IPS DF 4.7 (cell line): ENCODE results near the gene RND3.

Experiments used
- DNase-seq: peaks from one replicate; pipeline ENCODE4 v3.0.0-alpha.2; 2013; ENCODE audit warnings: low spot score; ENCODE audit errors: extremely low read depth

Gene RND3, protein sequence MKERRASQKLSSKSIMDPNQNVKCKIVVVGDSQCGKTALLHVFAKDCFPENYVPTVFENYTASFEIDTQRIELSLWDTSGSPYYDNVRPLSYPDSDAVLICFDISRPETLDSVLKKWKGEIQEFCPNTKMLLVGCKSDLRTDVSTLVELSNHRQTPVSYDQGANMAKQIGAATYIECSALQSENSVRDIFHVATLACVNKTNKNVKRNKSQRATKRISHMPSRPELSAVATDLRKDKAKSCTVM

DNA sequence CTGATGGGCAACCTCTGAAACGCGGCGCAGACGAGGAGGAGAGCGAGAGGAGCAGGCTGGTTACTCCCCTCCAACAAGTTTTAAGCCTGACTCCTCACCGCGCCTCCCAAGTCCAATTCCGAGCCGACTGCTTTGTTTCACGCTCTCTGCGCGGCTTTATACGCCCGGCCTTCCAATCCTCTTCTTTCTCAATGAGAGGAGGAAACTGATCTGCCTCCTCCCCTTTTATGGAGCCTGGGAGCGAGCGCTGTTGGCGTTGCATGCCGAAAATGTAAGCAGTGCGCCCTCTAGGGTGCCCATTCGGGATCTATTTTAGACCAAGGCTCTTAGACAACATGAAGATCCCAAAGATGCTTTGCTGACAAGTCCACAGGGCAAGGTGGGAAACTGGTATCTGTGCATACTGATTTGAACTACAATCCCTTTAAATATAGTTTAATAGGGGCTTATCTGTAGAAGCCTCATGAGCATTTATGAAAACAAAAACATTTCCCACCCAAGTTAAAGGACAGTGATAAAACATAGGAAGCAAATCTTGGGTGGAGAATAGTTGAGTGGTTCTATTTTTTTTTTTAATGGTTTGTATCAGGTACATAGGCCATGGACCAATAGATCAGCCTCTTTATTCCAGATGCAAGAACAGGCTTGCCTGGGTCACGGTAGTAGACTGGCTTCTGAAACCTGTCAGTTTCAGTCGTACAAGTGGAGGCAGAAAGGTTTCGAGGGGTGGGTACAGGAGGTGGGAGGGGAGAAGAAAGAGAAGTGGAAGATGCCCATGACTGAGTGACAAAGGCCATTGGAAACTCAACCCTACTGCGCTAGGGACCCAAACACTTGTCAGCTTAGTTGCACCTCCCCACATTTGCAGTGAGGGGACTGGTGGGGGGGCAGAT, at the start of gene RND3:
RND3 (minus strand) TSS at position 131 of the 893 bp plus-strand sequence. CDS start 250 bp downstream, outside the sequence.
- DNase-seq, result peak; percentile 94

DNA sequence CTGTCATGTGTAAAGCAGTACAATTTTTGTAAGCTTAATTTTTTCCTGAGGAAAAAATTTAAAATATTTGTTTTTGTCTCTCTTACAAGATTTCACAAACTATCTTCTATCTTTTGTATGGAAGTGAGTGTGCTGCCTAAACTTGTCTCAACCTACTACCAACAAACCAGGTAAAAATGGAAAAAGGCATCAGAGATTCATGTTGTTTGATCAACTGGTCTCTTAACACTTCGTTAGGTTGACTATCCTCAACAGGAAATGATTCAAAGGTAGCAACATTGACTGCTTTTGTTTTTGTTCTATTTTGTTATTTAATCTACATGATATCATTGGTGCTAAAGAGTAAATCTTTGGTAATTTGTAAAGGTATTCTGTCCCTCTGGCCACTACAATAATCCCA, 47.7 kb upstream of the RND3 start:
- no peak for DNase-seq

DNA sequence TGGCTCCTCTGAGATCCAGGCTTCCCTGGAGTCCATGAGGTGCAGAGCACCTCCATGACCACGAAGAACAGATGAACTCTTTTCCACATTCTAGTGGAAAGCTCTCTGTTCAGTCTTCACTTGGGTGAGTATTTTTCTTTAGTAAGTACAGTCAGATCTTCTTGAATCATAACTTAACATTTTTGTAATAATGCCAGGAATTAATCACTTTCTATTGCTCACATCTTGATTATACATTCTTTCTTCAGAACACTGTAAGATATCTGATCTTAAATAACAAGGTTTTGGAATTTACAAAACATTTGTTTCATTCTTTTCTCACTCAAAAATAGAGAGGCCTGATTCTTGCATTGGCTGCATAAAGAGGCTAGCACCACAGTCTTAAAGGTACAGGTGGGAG, 45.4 kb upstream of the RND3 start:
- no peak for DNase-seq

DNA sequence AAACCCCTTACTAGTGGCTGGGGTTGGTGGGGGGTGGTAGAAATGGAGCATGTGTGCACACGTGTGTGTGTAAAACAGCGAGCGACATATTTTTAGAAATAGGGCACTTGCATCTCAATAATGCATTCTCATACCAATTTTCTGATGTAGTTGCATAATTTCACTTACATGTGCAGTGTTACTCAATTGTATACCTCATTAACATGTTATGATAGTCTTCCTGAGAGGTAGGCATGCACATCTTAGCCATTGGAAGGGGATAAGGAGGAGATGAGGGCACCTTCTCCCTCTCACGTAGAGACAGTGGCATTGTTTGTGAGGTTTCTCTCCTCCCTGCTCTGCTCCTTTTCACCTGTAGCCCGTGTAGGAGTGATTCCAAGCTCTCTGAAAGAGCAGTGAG, 44.6 kb upstream of the RND3 start:
- no peak for DNase-seq

DNA sequence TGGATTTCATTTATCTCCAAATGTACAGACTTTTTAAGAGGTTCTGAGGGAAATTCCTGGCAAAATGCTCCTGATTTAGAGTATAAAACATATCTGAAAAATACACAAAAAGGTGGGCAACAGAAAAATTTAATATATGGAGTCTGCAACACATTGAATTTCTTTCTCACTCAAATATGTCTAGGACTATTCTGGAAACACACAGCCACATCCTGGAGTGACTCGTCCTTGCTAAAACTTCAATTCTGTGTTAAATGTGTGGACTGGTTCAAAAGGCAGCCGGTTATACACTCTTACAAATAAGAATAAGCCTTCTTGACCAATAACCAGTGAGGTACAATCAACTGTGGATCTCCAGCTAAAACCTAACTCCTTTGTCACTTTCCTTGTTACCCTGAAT, 44.1 kb upstream of the RND3 start:
- DNase-seq, result no peak

DNA sequence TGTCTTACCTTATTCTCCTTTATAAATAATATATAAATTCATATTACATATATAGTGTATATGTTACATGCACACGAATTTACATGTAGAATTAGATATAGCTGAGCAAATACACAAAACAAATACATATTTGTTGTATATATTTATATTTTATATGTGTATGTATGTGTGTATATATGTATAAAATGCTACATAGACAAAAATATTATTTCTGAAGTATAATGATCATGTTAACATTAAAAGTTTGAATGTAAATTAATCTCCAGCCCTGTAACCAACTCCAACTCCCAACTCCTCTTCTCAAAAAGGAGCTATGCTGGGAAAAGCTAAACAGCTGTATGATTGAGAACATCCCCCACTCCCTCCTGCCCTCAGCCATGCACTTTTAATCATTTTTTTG, 42.7 kb upstream of the RND3 start:
- no peak for DNase-seq

DNA sequence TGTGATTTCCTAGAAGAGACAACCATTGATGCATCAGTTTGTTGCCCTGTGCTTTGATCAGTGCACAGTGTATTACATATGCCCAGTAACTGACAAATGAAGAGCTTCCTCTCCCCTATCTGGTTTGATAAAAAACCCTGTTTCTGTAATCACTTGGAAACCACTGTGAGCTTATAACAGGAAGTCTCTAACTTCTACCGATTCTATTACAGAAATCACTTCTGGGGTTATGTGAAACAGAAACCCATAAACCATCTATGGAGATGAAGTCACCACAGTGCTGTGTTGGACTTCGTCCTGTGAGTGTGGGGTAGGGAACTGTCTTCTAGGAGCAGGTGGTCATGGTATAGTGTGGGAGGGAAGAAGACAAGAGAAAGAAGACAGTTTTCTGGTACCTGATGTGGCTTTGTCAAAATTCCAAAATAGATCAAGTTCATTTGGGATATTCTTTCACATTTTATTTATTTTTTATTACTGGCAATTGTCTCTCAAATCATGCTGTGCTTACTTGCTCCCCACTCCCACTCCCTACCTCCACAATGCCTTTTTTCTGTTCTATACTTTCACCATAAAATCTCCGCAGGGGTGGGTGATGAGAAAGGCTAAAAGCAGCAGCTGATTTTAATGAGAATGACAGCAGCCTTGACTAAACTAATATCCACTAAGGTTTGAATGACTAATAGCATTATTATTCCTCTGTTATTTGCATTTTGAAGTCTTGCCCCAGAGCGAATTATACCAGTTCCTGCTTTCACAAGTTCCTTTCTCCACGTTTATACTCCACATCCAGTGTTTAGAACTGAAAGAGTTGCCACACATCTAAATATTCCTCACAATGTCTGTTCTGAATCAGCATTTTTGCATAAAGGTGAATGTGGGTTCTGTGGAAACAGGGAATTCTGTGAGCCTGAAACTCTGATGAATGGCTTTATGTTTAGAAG, 41.7 kb upstream of the RND3 start:
- no peak for DNase-seq

DNA sequence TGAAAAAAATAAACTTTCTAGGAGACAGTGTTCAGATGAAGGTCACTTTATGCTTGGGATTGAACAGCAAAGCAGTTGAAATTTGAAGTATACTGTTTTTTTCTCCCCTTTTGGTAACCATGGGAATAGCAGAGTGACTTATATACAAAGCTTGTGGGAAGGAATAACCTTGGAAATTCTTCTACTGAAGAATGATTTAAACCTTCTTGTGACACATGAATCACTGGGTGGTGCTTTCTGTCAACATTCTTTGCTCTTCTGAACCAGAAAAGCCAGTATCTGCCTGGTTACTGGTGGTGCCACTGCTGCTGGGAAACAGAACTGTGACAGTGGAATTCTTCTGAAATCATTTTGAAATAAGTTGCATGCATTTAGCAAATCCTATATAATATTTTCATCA, 39.4 kb upstream of the RND3 start:
- no peak for DNase-seq

DNA sequence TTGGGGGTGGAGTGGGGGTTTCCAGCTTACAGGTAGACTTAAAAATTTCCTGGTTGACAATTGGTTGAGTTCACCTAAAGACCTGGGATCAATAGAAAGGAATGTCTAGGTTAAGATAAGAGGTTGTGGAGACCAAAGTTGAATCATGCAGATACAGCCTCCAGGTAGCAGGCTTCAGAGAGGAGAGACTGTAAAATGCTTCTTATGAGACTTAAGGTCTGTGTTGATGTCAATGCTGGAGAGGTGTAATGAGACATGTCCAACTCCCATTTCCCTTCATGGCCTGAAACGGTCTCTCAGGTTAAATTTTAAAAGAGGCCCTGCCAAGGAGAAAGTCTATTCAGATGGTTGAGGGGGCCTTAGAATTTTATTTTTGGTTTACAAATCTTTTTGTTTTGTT, 38.5 kb upstream of the RND3 start:
- no peak for DNase-seq

DNA sequence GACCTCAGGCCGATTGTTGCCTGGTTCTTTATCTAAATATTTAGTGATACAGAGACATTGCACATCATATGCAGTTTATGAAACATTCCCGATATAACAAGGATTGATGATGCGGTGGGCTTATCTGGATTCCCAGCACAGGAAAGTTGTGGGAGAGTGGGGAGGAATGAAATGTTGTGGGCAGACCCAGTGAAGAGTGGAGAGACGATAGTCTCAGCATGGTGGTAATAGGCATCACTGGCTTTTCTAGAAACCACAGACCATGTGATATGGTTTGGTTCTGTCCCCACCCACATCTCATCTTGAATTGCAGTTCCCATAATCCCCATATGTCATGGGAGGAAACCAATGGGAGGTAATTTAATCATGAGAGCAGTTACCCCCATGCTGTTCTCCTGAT, 34.8 kb upstream of the RND3 start:
- no peak for DNase-seq

DNA sequence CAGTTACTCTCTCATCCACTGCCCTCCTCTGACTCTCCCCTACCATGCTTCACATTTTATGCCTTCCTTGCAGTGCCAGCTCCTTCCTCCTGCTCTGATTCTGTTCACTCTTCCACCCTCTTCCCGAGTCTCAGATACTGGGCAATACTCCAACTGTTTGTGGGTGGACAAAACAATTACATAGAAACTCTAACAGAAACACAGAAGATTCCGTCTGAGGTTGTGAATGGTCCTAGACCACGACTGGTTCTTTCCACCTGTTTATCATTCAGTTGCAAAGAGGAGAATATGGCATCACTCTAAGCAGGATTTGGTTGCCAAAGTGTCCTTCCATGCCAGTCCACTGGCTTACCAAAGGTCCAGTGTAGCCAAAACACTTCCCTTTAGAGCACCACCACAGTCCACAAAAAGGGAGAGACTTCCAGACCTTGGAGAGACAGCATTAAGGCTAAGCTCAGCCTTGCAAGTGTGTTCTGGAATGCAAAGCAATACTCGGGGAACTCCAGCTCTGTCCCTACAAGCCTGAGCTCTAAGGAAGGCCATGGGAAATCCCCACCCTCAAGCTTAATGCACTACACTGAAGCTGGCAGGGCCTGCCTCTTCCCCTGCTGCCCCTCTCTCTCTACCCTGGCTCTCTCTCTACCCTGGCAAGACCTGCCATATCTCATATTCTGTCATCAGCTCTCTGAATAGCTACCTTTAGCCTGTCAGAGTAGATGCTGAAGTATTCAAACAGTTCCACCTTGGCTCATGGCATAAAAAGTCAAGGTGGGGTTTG, 33.6 kb upstream of the RND3 start:
- DNase-seq, result no peak

DNA sequence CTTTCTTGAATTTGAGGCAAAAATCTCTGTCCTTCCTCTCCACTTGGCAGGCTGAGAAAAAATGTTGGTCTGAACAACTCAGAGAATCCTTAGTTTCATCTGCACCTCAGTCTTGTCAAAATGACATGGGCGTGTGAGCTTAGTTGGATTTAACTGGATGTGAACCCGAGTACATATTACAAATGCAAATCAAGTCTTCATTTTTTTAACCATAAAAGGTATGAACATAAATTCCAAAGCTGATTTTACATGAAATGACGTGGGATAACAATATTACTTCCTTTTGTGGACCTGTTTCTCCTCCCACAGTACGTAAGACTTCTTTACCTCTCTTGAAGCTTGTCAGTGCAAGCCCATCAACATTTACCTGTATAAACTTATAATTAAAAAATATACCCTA, 32.6 kb upstream of the RND3 start:
- DNase-seq, result no peak

DNA sequence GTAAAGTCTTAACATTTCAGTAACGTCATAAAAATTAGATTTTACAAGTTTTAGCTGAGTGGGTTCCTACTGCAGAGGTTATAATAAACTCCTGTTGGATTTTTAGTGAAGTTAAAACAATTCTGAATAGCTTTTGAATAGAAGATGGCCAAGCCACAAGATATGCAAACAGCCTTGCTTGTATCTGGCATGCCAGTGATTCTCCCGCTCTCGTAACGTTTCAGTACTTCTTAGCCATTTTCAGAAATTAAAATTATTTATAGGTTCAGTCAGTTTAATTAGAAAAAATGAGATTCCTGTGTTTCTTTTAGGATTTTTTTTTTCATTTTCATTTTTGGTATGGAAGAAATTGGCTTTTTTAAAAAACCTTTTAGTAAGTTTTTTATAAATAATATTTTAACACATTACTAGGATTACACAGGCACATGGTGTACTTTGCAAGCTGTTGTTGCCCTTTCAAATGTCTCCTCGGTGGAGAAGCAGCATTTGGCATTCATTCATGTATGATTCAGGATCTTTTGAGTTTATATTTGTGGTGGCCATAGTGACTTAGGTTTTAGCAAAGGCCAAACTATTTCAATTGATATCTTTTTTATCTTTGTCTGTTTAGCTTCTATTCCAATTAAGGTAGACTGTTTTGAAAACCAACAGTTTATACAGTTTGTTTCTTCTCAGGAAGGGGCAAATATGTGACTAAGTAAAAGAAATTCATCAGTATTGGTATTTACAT, 30.6 kb upstream of the RND3 start:
- DNase-seq, result no peak

DNA sequence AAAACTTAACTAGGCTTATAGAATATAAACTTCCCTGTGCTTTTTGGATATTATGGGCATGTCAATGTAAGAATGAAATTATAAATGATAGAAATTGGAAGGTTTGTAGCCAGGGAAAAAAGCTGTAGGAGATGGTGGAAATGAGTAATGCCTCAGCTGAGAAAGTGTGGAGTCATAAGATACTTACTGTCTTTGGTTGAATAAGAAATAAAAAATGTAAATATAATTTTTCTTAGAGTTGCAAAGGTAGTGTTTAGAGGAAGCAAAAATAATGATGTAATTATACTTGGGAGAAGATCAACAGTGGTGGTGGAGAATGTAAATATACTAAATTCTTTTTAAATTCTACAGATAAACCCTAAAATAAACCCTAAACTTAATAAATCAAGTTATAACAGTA, 26.2 kb upstream of the RND3 start:
- no peak for DNase-seq

DNA sequence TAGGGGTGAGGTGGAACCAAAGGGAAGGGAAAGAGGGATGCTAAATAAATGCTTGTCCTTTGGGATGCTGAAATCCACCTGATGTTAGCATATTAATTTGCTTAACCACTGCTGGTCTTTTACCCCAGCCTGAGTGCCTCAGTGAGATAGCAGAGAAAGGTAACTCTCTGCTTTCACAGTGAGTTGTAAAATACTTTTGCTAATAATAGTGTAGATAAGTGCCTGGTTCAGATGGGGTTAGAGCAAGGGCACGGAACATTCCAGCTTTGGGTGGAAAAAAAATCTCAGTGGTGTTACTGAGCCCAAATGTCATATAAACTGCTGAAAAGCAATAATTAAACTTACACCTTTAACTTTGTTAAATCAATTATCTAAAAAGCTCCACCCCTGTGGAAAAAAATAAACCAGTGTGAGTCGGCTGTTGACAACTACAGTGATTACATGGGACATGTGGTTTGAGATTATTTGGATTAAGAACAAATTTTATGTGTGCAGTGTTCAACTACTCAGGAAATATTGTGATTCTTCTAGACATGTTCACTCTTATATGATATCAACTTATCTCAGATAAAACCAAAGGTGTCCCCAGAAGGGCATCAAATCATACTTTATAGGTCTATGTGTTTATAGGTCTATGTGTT, 21.1 kb upstream of the RND3 start:
- no peak for DNase-seq

DNA sequence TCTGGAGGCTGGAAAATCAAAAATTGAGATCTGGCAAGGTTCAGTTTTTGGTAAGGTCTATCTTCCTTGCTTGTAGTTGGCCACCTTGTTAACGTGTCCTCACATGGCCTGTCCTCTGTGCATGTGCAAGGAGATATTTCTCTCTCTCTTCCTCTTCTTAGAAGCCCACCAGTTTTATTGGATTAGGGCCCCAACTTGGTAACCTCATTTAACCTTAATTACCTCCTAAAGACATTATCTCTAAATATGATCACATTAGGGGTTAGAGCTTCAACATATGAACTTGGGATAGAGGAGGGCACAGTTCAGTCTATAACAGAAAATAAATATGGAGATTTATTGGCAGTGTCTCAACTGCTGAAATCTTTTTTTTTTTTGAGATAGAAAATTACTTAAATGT, 19.6 kb upstream of the RND3 start:
- DNase-seq, result no peak

DNA sequence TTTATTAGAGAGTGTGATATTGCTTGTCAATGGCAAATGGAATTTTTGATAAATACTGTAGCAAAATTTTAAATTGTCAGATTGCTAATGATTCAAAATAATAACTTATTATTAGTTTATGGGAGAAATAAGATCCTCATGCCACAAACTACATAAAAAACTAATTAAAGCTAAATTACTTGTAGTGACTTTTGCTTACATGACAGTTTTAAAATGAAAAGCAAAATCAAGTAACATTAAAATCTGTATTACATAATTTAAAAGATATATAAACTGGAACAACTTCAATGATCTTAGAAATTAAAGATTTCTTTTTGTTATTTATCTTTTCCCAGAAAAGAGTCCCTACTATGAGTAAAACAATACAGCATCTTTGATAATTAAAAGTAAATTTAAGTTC, 17.7 kb upstream of the RND3 start:
- DNase-seq, result no peak

DNA sequence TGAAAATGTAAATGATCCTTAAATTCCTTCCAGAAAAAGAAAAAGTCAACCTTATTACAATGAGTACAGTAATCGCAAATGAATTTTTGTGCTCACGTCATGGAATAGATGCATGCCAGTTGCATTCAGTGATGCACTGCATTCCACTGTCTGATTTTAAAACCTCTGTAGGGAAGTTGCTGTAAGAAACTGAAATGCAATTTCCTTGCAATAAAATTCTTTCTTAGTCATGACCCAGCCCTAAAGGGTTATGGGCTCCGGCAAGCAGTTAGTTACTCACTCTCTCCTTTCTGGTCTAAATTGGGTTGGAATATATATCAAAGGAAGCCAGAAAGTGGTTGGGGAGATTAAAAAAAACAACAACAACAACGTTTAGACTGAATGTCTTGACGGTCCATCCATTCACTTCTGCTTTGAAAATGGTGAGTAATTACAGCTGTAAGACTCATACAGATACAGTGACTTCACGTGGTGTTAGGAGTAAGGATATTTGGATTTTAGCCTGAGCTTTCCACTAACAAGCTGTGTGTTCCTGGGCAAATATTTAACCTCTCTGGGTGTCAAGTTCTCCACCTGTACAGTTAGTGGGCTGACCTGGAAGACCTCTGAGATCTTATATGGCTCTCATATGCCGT, 8.6 kb upstream of the RND3 start:
- DNase-seq, result no peak

DNA sequence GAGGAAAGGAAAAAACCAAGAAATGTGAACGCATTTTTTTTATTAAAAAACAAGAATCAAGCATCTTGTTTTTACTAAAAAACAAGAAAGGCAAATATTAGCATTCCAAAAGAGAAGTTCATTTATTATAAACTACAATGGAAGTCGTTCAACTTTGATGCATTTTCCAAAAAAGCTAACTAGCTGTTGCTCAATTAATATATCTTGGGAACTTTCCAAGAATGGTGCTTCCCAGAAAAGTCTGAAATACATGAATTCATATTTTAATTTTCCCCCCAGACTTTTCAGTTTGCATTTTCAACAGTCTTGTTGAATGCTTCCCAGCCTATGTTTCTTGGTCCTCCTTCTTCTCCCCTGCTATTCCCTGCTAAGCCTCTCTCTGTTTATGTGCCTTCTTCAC, 7.5 kb upstream of the RND3 start:
- no peak for DNase-seq
